GM12801 (cell line): ENCODE measurements around the gene SLC26A1.

ENCODE experiments used
- CTCF ChIP-seq: IDR thresholded peaks from one replicate; pipeline ENCODE4 v1.5.1; 2011; ENCODE audit warnings: control low read depth; ENCODE audit not compliant: insufficient read length; ENCODE audit errors: extremely low read depth

The SLC26A1 gene

GRCh38 chr4:1010395-1011021 lies 17.3 kb upstream of the SLC26A1 start:
- TF ChIP-seq CTCF: no peak

- no peak for TF ChIP-seq CTCF
These were observed 16.6 kb upstream of the SLC26A1 start for GRCh38 chr4:1009542-1010394.

GRCh38 chr4:1008840-1009541 lies 15.8 kb upstream of the SLC26A1 start:
- no peak for TF ChIP-seq CTCF

GRCh38 chr4:1006856-1007255 lies 13.7 kb upstream of the SLC26A1 start:
- no peak for TF ChIP-seq CTCF

- TF ChIP-seq CTCF: no peak
These were observed 11.6 kb upstream of the SLC26A1 start for GRCh38 chr4:1004557-1005485.

GRCh38 chr4:1004071-1004418 lies 10.8 kb upstream of the SLC26A1 start:
- TF ChIP-seq CTCF: no peak
